Activated gamma-delta T cell treated with anti-CD3 and anti-CD28 coated beads, Interleukin-2, amount 50 U/mL, for 16 hours (primary cell): ENCODE measurements around the gene SLC16A6.
"Not testable (repeated sequence)": the region's sequence is repeated elsewhere in the genome, so short reads cannot be mapped to it uniquely, and the experiment has no call there.

Experiments
- DNase-seq: peaks from one replicate; pipeline ENCODE4 v3.0.0-alpha.2; 2020; ENCODE audit warnings: low read depth

The SLC16A6 gene

GRCh38 chr17:68248199-68248825, 42.6 kb downstream of the SLC16A6 start:
- no peak for DNase-seq

GRCh38 chr17:68247445-68248198, 43.3 kb downstream of the SLC16A6 start, which contains the start of gene AMZ2:
TSS of gene AMZ2 (plus strand) at chr17:68248043. CDS start at chr17:68250188, 2,145 bp downstream.
- peak; percentile 96 for DNase-seq

GRCh38 chr17:68246271-68247028, 44.5 kb downstream of the SLC16A6 start:
- DNase-seq: no peak

GRCh38 chr17:68239632-68240366, 51.1 kb downstream of the SLC16A6 start:
- DNase-seq: no peak

GRCh38 chr17:68238871-68239253, 52.1 kb downstream of the SLC16A6 start:
- DNase-seq: no peak

GRCh38 chr17:68238164-68238870, 52.6 kb downstream of the SLC16A6 start:
- DNase-seq: no peak

- DNase-seq: not testable (repeated sequence)
These were observed 53.4 kb downstream of the SLC16A6 start for GRCh38 chr17:68237369-68238163.

GRCh38 chr17:68235336-68235791, 55.6 kb downstream of the SLC16A6 start:
- not testable (repeated sequence) for DNase-seq

- DNase-seq: peak; percentile 52
These were observed 56.1 kb downstream of the SLC16A6 start for GRCh38 chr17:68234726-68235335.

GRCh38 chr17:68232741-68233140, 58.2 kb downstream of the SLC16A6 start:
- DNase-seq: not testable (repeated sequence)

- no peak for DNase-seq
These were observed 59.4 kb downstream of the SLC16A6 start for GRCh38 chr17:68231541-68231940.

- not testable (repeated sequence) for DNase-seq
These were observed 59.8 kb downstream of the SLC16A6 start for GRCh38 chr17:68231131-68231530.

GRCh38 chr17:68229619-68230018, 61.3 kb downstream of the SLC16A6 start:
- no peak for DNase-seq

- DNase-seq: no peak
These were observed 61.9 kb downstream of the SLC16A6 start for GRCh38 chr17:68228817-68229570.

- DNase-seq: not testable (repeated sequence)
These were observed 62.8 kb downstream of the SLC16A6 start for GRCh38 chr17:68228039-68228680.

GRCh38 chr17:68225055-68225454, 65.9 kb downstream of the SLC16A6 start:
- DNase-seq: not testable (repeated sequence)

- DNase-seq: no peak
These were observed 68.3 kb downstream of the SLC16A6 start for GRCh38 chr17:68222606-68223005.

- DNase-seq: no peak
These were observed 69.1 kb downstream of the SLC16A6 start for GRCh38 chr17:68221786-68222185.

GRCh38 chr17:68220786-68221185, 70.1 kb downstream of the SLC16A6 start:
- DNase-seq: not testable (repeated sequence)
